GM23338 (cell line): Measurements from ENCODE around the gene ENPP7. TPM values are rescaled to one million over a fixed set of nuclear protein-coding genes. Genes with fewer than 3 reads are reported as not detected.

ENCODE experiments used
- ATAC-seq: fragments of 200-7000 bp; cut with Tn5 transposase; 3 replicates; pipeline ENCODE4 v1.9.1; 2020
- DNase-seq: peaks from one replicate; pipeline ENCODE4 v3.0.0-alpha.2; 2015; ENCODE audit warnings: low spot score
- H2AFZ ChIP-seq: fragments of 200-600 bp; sonication (generic); 2 replicates; pipeline ENCODE4 v1.8.0; 2016; ENCODE audit warnings: antibody characterized with exemption, mild to moderate bottlenecking, moderate library complexity
- H3F3A ChIP-seq: fragments of 200-600 bp; sonication (generic); replicated peaks from 2 replicates; pipeline ENCODE4 v1.8.0; 2017; ENCODE audit warnings: antibody characterized with exemption, mixed run types, low read depth
- H3K27ac ChIP-seq: fragments of 200-600 bp; sonication (generic); 2 replicates; pipeline ENCODE4 v1.6.1; 2016; ENCODE audit warnings: low read depth
- H3K27me3 ChIP-seq: fragments of 200-600 bp; sonication (generic); 2 replicates; pipeline ENCODE4 v1.8.0; 2016; ENCODE audit warnings: mild to moderate bottlenecking, mixed run types, moderate library complexity; ENCODE audit not compliant: insufficient read depth
- H3K36me3 ChIP-seq: fragments of 200-600 bp; sonication (generic); 2 replicates; pipeline ENCODE4 v1.8.0; 2016; ENCODE audit warnings: mild to moderate bottlenecking; ENCODE audit not compliant: insufficient read depth
- H3K4me1 ChIP-seq: fragments of 200-600 bp; sonication (generic); 2 replicates; pipeline ENCODE4 v1.8.0; 2016; ENCODE audit warnings: mild to moderate bottlenecking, moderate library complexity; ENCODE audit not compliant: insufficient read depth
- H3K4me2 ChIP-seq: fragments of 200-600 bp; sonication (generic); 2 replicates; pipeline ENCODE4 v1.7.1; 2017; ENCODE audit warnings: mixed run types
- H3K4me3 ChIP-seq: fragments of 200-600 bp; sonication (generic); 2 replicates; pipeline ENCODE4 v1.6.1; 2016; ENCODE audit warnings: mixed run types
- H3K79me2 ChIP-seq: fragments of 200-600 bp; sonication (generic); replicated peaks from 2 replicates; pipeline ENCODE4 v1.8.0; 2017; ENCODE audit warnings: mild to moderate bottlenecking; ENCODE audit not compliant: insufficient read depth
- H3K9me2 ChIP-seq: fragments of 200-600 bp; sonication (generic); 2 replicates; pipeline ENCODE4 v1.8.0; 2017; ENCODE audit not compliant: insufficient read depth
- H4K20me1 ChIP-seq: fragments of 200-600 bp; sonication (generic); replicated peaks from 2 replicates; pipeline ENCODE4 v1.8.0; 2017; ENCODE audit warnings: mild to moderate bottlenecking; ENCODE audit not compliant: insufficient read depth
- H3K27ac Mint-ChIP-seq: 2 replicates; pipeline ENCODE4 v1.8.0; 2020; ENCODE audit warnings: inconsistent platforms, mild to moderate bottlenecking, moderate library complexity, mixed read lengths
- H3K27me3 Mint-ChIP-seq: 3 replicates; pipeline ENCODE4 v1.8.0; 2022; ENCODE audit warnings: low read depth, mild to moderate bottlenecking, moderate library complexity, mixed read lengths, inconsistent platforms; ENCODE audit not compliant: insufficient read depth, poor library complexity
- H3K36me3 Mint-ChIP-seq: 3 replicates; pipeline ENCODE4 v1.8.0; 2021; ENCODE audit warnings: low read depth, mild to moderate bottlenecking, inconsistent platforms, moderate library complexity, mixed read lengths
- H3K4me1 Mint-ChIP-seq: 3 replicates; pipeline ENCODE4 v1.8.0; 2020; ENCODE audit warnings: mild to moderate bottlenecking, inconsistent platforms, mixed read lengths
- H3K4me3 Mint-ChIP-seq: 3 replicates; pipeline ENCODE4 v1.8.0; 2021; ENCODE audit warnings: moderate library complexity, mild to moderate bottlenecking, inconsistent platforms, mixed read lengths
- H3K9me3 Mint-ChIP-seq: 3 replicates; pipeline ENCODE4 v1.8.0; 2020; ENCODE audit warnings: moderate library complexity, mild to moderate bottlenecking, inconsistent platforms, mixed read lengths
- CREB1 ChIP-seq: fragments of 250-450 bp; sonication (Bioruptor Pico); IDR thresholded peaks from 2 replicates; pipeline ENCODE4 v1.5.0; 2020; ENCODE audit warnings: low read depth, mild to moderate bottlenecking, moderate library complexity
- CTCF ChIP-seq, 2 experiments: fragments of 200-600 bp in 1 of 2; sonication (generic) in 1 of 2; conservative IDR thresholded peaks; 2 replicates each; pipeline versions ENCODE4 v1.5.1 to v1.6.1; 2016 to 2017; ENCODE audit warnings: antibody characterized with exemption in 2 of 2, low read depth in 2 of 2, mild to moderate bottlenecking in 2 of 2, moderate library complexity in 1 of 2
- ETS1 ChIP-seq: IDR thresholded peaks from 2 replicates; pipeline ENCODE4 v1.6.1; 2016; ENCODE audit warnings: antibody characterized with exemption
- EZH2 ChIP-seq: fragments of 200-600 bp; sonication (generic); IDR thresholded peaks from one replicate; pipeline ENCODE4 v1.8.0; 2017; ENCODE audit warnings: antibody characterized with exemption, mild to moderate bottlenecking, low read depth; ENCODE audit not compliant: unreplicated experiment
- EZH2phosphoT487 ChIP-seq: fragments of 200-600 bp; sonication (generic); IDR thresholded peaks from one replicate; pipeline ENCODE4 v1.8.1; 2018; ENCODE audit warnings: antibody characterized with exemption; ENCODE audit not compliant: unreplicated experiment
- JUNB ChIP-seq: IDR thresholded peaks from one replicate; pipeline ENCODE4 v1.6.1; 2016; ENCODE audit warnings: antibody characterized with exemption; ENCODE audit not compliant: unreplicated experiment
- NANOG ChIP-seq: IDR thresholded peaks from 2 replicates; pipeline ENCODE4 v1.6.1; 2016; ENCODE audit warnings: antibody characterized with exemption, borderline replicate concordance
- POLR2AphosphoS5 ChIP-seq: IDR thresholded peaks from 2 replicates; pipeline ENCODE4 v1.6.1; 2016; ENCODE audit warnings: antibody characterized with exemption, low read depth
- REST ChIP-seq: IDR thresholded peaks from one replicate; pipeline ENCODE4 v1.6.1; 2018; ENCODE audit warnings: antibody characterized with exemption; ENCODE audit not compliant: unreplicated experiment
- STAT1 ChIP-seq: IDR thresholded peaks from one replicate; pipeline ENCODE4 v1.6.1; 2016; ENCODE audit warnings: antibody characterized with exemption; ENCODE audit not compliant: unreplicated experiment
- ZNF114 ChIP-seq: fragments of 250-450 bp; sonication (Bioruptor Pico); IDR thresholded peaks from 2 replicates; pipeline ENCODE4 v1.5.0; 2020; ENCODE audit warnings: mild to moderate bottlenecking, moderate library complexity
- ZNF331 ChIP-seq: fragments of 250-450 bp; sonication (Bioruptor Pico); IDR thresholded peaks from 2 replicates; pipeline ENCODE4 v1.5.0; 2020; ENCODE audit warnings: low read depth, mild to moderate bottlenecking, moderate library complexity
- ZNF462 ChIP-seq: fragments of 250-450 bp; sonication (Bioruptor Pico); IDR thresholded peaks from 2 replicates; pipeline ENCODE4 v1.5.0; 2020; ENCODE audit warnings: mild to moderate bottlenecking, moderate library complexity
- polyA plus RNA-seq: library from polyadenylated mRNA; unstranded; fragments of >200 nt; fragmentation: Nextera tagmentation; extraction: Ambion mirVana; gene quantifications from 2 replicates; pipeline ENCODE4 v1.2.1, GENCODE V29; 2016
- total RNA-seq: library from RNA; depleted of rRNA; stranded (reverse); fragments of >200 nt; shearing (Covaris generic); gene quantifications from 2 replicates; pipeline ENCODE4 v1.2.3, GENCODE V29; 2014

ENPP7 gene
- total and polyA plus RNA-seq, 2 experiments from 2014 or later, result not detected

GRCh38 chr17:79711715-79712305, 18.9 kb upstream of the ENPP7 start (continued):
- TF ChIP-seq REST (no peak), ZNF114 (CRISPR knock-in tag) (no peak), JUNB (no peak), POLR2AphosphoS5 (no peak), EZH2 (no peak), CREB1 (CRISPR knock-in tag) (no peak)

DNA sequence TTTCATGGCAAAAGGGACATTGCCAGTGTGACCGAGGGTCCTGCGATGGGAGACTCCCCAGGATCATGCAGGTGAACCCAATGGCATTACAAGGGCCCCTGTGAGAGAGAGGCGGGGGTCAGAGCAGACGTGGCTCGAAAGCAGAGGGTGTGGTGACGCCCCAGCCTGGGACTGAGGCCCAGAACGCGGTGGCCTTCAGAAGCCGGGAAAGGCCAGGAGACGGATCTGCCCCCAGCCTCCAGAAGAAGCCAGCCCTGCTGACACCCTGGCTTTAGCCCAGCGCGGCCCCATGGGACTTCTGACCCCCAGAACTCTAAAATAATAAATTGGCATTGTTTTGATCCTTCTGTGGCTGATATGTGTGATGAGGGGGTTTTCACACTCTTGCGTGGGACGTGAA, 17.4 kb upstream of the ENPP7 start:
- no peaks in the 10 kb centered on the region for H3K4me1 ChIP-seq
- H3K4me1 Mint-ChIP-seq, result no peaks in the 10 kb centered on the region; the same call in 2 of the 3 replicates
- TF ChIP-seq EZH2phosphoT487, result no peak
- TF ChIP-seq EZH2, result no peak
- no peak for TF ChIP-seq STAT1
- TF ChIP-seq JUNB, result no peak
- no peak for TF ChIP-seq CTCF (conservative IDR thresholded peaks at IDR 0.05; ENCODE audit: low read depth in 2 of 2)
- TF ChIP-seq CREB1 (CRISPR knock-in tag), result no peak
- TF ChIP-seq ZNF331 (CRISPR knock-in tag), result no peak
- no peak for TF ChIP-seq ZNF114 (CRISPR knock-in tag)
- TF ChIP-seq NANOG, result no peak
- TF ChIP-seq ZNF462 (CRISPR knock-in tag), result no peak
- TF ChIP-seq POLR2AphosphoS5, result no peak
- TF ChIP-seq ETS1, result no peak

More for the DNA sequence above, 17.4 kb upstream of the ENPP7 start:
- Histone ChIP-seq H4K20me1 (no peaks in the 10 kb centered on the region), H3K36me3 (no peaks in the 10 kb centered on the region), H2AFZ (no peak overlapping the region), H3K9me2 (no peaks in the 10 kb centered on the region), H3K27ac (no peak overlapping the region), H3K4me2 (no peak overlapping the region), H3K79me2 (no peaks in the 10 kb centered on the region), H3K4me3 (no peak overlapping the region), H3F3A (no peaks in the 10 kb centered on the region), H3K27me3 (no peaks in the 10 kb centered on the region)
- no peak overlapping the region for H3K4me3 Mint-ChIP-seq
- no peak overlapping the region for H3K27ac Mint-ChIP-seq
- H3K9me3 Mint-ChIP-seq, result no peaks in the 10 kb centered on the region
- H3K36me3 Mint-ChIP-seq, result no peaks in the 10 kb centered on the region
- no peak for ATAC-seq
- no peak for DNase-seq
- H3K27me3 Mint-ChIP-seq, result peaks cover 9% of the 10 kb centered on the region
